Measurements from ENCODE around the gene RPS6KA3.
"Not testable (repeated sequence)": the region's sequence is repeated elsewhere in the genome, so short reads cannot be mapped to it uniquely, and the experiment has no call there.

The RPS6KA3 gene

DNA sequence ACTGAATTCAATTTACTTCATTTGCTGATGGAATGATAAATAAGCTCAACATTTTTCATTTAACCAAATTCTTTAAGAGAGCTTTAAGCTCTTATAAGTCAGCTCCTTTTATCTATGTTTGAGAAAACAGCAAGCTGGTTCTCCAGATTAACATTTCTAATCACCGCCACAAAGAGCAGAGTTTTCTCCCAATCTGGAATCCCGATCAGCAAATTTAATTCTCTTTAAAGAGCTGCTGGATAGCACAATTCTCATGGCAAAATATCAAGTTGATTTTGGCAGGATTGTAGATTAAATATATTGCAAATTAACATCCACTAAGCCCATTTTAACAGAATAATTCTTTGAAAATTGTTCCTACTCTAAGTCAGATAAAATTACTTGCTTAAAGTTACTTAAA lies 48.8 kb downstream of the RPS6KA3 start:
- no peak for DNase-seq

DNA sequence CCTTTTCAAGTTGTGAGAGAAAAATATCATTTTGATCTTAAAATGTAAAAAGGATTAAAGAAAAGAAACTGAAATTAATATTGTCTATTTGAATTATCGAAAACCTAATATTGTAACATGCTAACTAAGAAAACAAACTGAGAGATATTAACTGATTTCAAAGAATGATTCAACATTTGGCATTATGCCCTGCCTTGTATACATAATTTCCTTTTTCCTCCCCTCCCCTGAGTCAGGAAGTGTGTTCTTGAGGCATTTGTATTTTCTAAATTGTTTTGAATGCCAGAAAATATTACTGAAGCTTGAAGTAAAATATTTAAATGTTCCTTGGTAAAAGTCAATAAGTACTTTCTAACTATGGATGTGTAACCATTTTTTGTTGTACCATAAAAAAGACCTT lies 49.4 kb downstream of the RPS6KA3 start:
- DNase-seq, result no peak

DNA sequence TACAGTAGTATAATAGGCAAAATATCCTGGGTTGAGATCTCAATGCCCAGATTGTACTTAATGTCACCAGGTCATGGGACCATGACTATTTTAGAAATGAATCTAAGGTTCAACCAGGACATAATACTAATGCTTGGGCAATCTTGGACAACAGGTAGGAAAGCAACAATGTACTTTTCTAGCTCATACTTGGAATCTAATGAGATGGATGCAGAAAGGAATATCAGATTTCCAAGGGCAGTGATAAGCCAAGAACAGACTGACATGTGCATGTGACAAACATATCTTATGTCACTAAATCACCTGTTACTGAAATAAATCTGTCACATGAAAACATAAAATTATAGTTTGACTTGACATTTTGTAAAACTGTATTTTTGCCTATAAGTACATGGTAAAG lies 51.1 kb downstream of the RPS6KA3 start:
- DNase-seq, result no peak

DNA sequence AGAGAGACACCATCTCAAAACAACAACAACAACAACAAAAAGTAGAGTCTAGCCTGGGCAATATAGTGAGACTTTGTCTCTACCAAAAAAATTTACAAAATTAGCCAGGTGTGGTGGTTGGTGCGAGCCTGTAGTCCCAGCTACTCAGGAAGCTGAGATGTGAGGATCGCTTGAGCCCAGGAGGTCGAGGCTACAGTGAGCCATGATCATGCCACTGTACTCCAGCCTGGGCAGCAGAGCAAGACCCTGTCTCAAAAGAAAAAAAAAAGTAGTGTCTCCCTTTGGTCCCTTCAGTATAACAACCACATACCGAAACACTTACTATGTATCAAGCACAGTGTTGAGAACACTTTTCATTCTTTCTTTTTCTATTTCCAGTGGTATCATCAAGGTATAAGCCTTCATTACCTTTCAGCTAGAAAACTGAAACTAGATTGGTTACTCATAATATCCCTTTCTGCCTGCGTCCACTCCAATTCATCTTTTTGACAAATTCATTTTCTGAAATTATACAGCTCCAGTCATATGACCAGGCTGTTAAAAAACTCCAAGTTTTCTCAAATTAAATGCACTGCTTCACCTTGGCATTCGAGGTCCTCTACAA lies 54.1 kb downstream of the RPS6KA3 start:
- no peak for DNase-seq

- DNase-seq, result no peak
Observed at GRCh38 chrX:20211261-20211786, 55.4 kb downstream of the RPS6KA3 start.

GRCh38 chrX:20205927-20206708 lies 60.6 kb downstream of the RPS6KA3 start:
- DNase-seq, result no peak

DNA sequence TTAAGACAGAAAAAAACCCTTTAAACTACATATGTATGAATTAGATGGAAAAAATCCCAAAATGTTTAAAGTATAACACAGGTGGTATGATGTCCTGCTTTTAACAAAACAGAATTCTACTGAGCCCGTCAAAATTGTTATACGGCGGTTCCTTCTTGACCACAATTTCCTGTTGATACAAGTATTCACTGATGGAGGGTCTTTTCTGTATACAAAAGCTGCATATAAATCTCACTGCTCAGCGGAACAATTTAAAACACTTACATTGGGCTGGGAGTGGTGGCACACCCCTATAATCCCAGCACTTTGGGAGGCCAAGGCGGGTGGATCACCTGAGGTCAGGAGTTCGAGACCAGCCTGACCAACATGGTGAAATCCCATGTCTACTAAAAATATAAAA lies 62.4 kb downstream of the RPS6KA3 start:
- DNase-seq, result no peak

DNA sequence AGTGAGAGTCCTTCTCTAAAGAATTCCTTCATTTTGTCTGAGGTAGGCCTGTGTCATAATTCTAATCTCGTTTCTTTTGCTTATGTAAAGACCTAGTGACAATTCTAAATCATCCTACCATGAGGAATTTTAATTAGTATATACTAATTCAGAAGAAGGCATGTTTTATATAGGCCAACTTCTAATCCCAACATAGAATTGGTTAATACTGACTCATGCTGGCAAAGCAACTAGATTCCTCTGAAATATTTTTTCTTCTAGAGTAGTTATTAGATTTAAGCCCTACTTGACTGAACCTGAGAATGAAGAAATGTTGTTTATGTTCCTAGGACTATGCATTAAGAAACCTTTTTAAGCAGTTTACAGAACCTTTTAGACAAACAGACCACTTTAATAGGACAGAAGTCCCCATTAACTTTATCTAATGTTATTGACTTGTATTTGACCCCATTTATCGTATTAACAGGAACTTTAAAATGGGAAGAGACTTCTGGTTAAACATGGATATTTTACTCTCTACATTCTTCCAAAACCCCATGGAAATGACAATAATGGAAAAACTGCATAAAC lies 69.0 kb downstream of the RPS6KA3 start:
- DNase-seq, result no peak

DNA sequence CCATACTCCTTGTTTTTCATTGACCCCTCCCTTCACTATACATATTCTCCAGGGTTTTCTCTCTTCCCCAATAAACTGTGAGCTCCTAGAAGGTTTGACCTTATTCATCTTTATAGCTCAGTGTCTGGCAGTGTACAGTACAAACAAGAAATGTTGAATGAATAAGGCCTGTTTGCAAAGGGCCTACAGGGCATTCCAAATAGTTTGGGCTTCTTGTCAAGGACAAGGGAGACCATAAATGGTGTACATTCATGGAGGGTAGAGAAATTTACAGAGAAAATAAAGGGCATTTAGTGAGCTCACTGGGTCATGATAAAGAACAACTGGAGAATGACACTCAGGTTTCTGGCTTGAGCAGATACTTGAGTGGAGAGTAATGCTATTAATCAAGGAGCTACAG lies 77.5 kb downstream of the RPS6KA3 start:
- DNase-seq, result no peak

GRCh38 chrX:20181598-20182329 lies 84.9 kb downstream of the RPS6KA3 start:
- no peak for DNase-seq

- no peak for DNase-seq
Observed at GRCh38 chrX:20177093-20177492, 89.6 kb downstream of the RPS6KA3 start.

- no peak for DNase-seq
Observed at GRCh38 chrX:20173856-20174255, 92.9 kb downstream of the RPS6KA3 start.

DNA sequence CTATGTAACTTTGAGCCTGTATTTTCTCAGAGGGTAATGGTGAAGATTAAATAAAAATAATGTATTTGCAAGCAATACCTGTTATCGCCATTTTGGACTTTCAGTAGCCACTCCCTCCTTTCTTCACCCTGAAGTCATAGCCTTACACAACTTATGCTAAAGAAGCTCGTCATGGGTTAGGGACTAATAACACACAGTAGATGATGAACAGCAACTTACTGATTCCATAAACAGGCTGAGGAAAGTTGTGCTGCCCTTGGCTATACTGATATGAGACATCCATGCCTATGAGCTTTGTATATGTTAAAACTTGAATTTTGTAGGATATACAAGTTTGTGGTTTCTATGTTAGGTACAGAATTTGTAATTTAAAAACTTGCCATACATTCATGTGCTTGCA lies 93.4 kb downstream of the RPS6KA3 start:
- DNase-seq, result no peak

DNA sequence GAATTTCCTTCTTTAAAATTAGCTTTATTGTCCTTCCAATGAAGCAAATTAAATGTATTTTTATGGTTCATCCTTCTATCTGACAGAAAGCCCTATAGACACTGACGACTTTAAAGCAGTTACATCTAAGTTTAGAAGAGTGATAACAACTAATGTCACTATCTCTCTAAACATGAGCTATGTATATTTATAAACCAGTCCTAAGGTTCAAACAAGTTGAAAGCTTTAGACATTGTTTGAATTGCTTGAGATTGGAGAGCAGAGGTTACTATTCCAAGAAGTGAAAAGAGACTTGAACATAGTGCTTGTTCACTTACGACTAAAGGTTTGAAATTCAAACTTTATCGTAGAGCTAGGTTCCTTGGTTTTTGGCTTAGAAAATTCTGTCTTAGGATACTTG lies 94.8 kb downstream of the RPS6KA3 start:
- no peak for DNase-seq

DNA sequence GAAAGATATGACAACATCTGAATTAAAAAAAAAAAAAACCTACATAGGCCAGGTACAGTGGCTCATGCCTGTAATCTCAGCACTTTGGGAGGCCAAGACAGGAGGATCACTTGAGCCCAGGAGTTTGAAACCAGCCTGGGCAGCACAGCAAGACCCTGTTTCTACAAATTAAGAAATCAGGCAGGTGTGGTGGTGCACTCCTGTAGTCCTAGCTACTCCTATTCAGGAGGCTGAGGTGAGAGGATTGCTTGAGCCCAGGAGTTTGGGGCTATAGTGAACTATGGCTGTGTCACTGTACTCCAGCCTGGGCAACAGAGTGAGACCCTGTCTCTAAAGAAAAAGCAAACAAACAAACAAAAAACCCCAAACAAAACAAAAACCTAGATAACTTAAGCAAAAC lies 104.2 kb downstream of the RPS6KA3 start:
- not testable (repeated sequence) for DNase-seq

GRCh38 chrX:20159797-20160385 lies 106.8 kb downstream of the RPS6KA3 start:
- DNase-seq, result no peak

DNA sequence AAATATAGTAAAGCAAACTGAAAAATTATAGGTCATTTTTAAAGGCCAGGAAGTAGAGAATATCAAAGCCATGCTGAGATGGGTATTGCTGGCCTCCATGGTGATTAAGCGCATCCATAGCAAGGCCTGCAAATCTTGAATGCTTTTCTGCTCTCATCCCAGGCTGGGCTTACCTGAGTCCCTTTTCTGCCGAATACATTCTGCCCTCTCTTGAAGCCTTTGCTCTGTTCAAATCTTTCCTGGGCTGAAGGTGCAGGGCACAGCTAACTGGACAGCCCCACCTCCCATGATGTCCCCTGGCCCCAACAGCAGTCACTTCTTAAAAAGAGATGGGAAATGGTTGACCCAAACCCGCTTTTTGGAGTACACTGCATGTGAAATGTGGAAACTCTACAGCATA lies 115.0 kb downstream of the RPS6KA3 start:
- no peak for DNase-seq

DNA sequence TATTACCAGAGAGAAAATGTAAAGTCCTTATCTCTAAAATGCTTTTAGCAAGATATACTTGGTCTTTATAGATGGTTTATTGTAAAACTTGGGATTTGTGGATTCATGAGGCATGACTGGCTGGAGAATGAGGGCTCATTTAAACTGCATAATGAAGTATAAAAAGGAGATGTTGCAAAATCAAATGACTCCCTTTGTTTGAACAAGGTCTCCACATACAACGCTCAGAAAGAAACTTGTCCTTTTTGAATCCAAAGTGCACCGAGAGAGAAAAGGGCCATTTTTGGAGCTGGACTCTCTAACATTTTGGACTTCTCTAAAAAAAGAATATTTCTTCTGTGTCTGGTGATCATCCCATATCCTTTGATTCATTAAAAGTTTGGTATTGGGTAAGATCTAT lies 117.4 kb downstream of the RPS6KA3 start:
- DNase-seq, result no peak

DNA sequence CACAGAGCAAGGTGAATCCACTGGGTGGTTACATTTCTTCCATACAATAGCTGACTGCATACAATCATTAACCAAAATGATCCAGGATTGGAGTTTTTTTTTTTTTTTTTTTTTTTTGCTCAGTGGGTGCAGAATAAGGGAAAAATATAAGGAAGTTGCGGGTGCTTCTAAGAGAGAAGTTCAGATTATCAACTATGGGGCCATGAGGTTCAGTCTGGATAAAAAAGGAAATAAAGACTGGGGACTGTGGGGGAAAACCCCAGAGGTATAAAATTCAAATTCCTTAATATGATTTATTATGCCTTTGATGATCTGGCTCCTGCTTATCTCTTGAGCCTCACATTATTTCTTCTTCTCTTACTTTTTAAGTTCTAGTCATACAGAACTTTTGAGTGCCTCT lies 119.1 kb downstream of the RPS6KA3 start:
- no peak for DNase-seq

DNA sequence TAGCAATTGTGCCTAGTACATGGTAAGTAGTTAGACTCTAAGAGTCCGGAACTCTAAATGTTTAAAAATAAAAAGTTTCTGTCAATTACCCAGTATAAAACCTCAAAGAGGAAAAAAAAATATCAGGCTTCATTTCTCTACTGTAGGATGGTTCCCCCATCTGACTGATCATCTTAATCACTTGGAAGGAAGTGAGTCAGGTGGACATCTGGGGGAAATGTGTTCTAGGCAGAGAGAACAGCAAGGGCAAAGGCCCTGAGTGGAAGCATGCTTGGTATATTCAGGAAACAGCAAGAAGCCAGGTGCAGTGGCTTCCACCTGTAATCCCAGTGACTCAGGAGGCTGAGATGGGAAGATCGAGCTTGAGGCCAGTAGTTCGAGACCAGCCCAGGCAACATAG lies 122.2 kb downstream of the RPS6KA3 start:
- no peak for DNase-seq

- DNase-seq, result no peak
Observed at GRCh38 chrX:20143561-20143960, 123.1 kb downstream of the RPS6KA3 start.

DNA sequence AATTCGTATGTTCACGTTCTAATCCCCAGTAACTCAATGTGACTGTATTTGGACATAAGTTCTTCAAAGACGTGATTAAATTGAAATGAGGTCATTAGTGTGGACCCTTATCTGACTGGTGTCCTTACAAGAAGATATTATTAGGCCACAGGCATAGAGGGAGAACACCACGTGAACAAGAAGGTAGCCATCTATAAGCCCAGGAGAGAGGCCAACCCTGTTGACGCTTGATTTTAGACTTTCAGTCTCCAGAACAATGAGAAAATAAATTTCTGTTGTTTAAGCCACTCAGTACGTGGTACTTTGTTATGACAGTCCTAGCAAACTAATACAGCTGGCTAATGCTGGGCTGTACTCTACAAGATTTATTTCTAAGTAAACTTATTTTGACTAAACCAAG lies 123.6 kb downstream of the RPS6KA3 start:
- DNase-seq, result no peak

All from DMS79 treated with DMSO at 0.1 percent for 48 hours (cell line).